GM18873 (cell line): ENCODE results near the gene GPS1.

ENCODE experiments used
- ATAC-seq: cut with Tn5 transposase; IDR thresholded peaks from one replicate; pipeline ENCODE4 v1.9.1; 2021; ENCODE audit warnings: mild to moderate bottlenecking, moderate library complexity, moderate number of reproducible peaks; ENCODE audit not compliant: unreplicated experiment, low FRiP score

The GPS1 gene

GRCh38 chr17:82098169-82098938, 46.7 kb downstream of the GPS1 start, which contains the start of gene FASN:
Gene FASN (minus strand): TSS chr17:82098236. CDS start chr17:82096445, 1,791 bp downstream.
- ATAC-seq = peak; percentile 55

GRCh38 chr17:82098939-82099763, 47.5 kb downstream of the GPS1 start:
- ATAC-seq = no peak

GRCh38 chr17:82100502-82101298, 49.0 kb downstream of the GPS1 start:
- ATAC-seq = no peak

GRCh38 chr17:82101301-82101715, 49.6 kb downstream of the GPS1 start:
- ATAC-seq = no peak

GRCh38 chr17:82101767-82102679, 50.3 kb downstream of the GPS1 start:
- no peak for ATAC-seq

- ATAC-seq = no peak
Observed at GRCh38 chr17:82103553-82104451, 52.1 kb downstream of the GPS1 start.

GRCh38 chr17:82104797-82105416, 53.2 kb downstream of the GPS1 start:
- no peak for ATAC-seq

- ATAC-seq = no peak
Observed at GRCh38 chr17:82105417-82105881, 53.8 kb downstream of the GPS1 start.

GRCh38 chr17:82105882-82106687, 54.4 kb downstream of the GPS1 start:
- peak; percentile 52 for ATAC-seq

GRCh38 chr17:82106688-82107305, 55.1 kb downstream of the GPS1 start:
- no peak for ATAC-seq
